Measurements from ENCODE around the gene NXF1.

Gene NXF1

GRCh38 chr11:62794201-62794775, 11.0 kb downstream of the NXF1 start:
- TF ChIP-seq CTCF (IDR thresholded peaks at IDR 0.05; ENCODE audit: insufficient read depth, low read depth, low read length, missing control alignments), result no peak
- no peak for DNase-seq (ENCODE audit: low read depth)
- no peak overlapping the region for H3K4me3 ChIP-seq (ENCODE audit: low read length)

- no peak for DNase-seq (ENCODE audit: low read depth)
- no peak for TF ChIP-seq CTCF (IDR thresholded peaks at IDR 0.05; ENCODE audit: insufficient read depth, low read depth, low read length, missing control alignments)
- peak overlapping the region; percentile 4 for H3K4me3 ChIP-seq (ENCODE audit: low read length)
Measured at GRCh38 chr11:62792202-62792575, 13.1 kb downstream of the NXF1 start.

- no peak for TF ChIP-seq CTCF (IDR thresholded peaks at IDR 0.05; ENCODE audit: insufficient read depth, low read depth, low read length, missing control alignments)
- H3K4me3 ChIP-seq (ENCODE audit: low read length), result peak within 1 kb of the TSS; percentile 90
- DNase-seq (ENCODE audit: low read depth), result peak; percentile 85
Measured at GRCh38 chr11:62791501-62792201, 13.6 kb downstream of the NXF1 start, which contains the start of gene TMEM223. TSS of gene TMEM223 (minus strand) at chr11:62792006. CDS start at chr11:62791994, 12 bp downstream.

- no peak for TF ChIP-seq CTCF (IDR thresholded peaks at IDR 0.05; ENCODE audit: insufficient read depth, low read depth, low read length, missing control alignments)
- DNase-seq (ENCODE audit: low read depth), result no peak
- H3K4me3 ChIP-seq (ENCODE audit: low read length), result no peak overlapping the region
Measured at GRCh38 chr11:62789576-62789975, 15.7 kb downstream of the NXF1 start.

- TF ChIP-seq CTCF (IDR thresholded peaks at IDR 0.05; ENCODE audit: insufficient read depth, low read depth, low read length, missing control alignments), result no peak
- DNase-seq (ENCODE audit: low read depth), result no peak
- no peak overlapping the region for H3K4me3 ChIP-seq (ENCODE audit: low read length)
Measured at GRCh38 chr11:62788991-62789390, 16.2 kb downstream of the NXF1 start.

- DNase-seq (ENCODE audit: low read depth), result peak; percentile 99
- TF ChIP-seq CTCF (IDR thresholded peaks at IDR 0.05; ENCODE audit: insufficient read depth, low read depth, low read length, missing control alignments), result peak; percentile 55
- peak within 1 kb of the TSS; percentile 77 for H3K4me3 ChIP-seq (ENCODE audit: low read length)
Measured at GRCh38 chr11:62787005-62787759, 18.1 kb downstream of the NXF1 start, which contains the start of gene TMEM179B. TSS of gene TMEM179B (plus strand) at chr11:62787402. CDS start at chr11:62787432, 30 bp downstream.
